Vagina (tissue), 2 donors: ENCODE results near the gene PRR5L.

ENCODE experiments used
- CTCF ChIP-seq, 3 experiments: fragments of 450-650 bp in 2 of 3; fragments of 200-600 bp in 1 of 3; sonication (generic) in 1 of 3; IDR thresholded peaks; one replicate each; pipeline ENCODE4 v1.5.1; 2017 to 2019; ENCODE audit warnings: antibody characterized with exemption in 3 of 3, mild to moderate bottlenecking in 2 of 3, moderate library complexity in 2 of 3
- POLR2AphosphoS5 ChIP-seq, 2 donors: sonication (generic); formaldehyde crosslinking; IDR thresholded peaks; one replicate each; pipeline ENCODE4 v1.9.0; 2017; ENCODE audit warnings: antibody characterized with exemption in 2 of 2, mild to moderate bottlenecking in 2 of 2, low read depth in 1 of 2; ENCODE audit not compliant: insufficient read depth in 1 of 2

- TF ChIP-seq CTCF (IDR thresholded peaks at IDR 0.05) (no peak), POLR2AphosphoS5 (IDR thresholded peaks at IDR 0.05; ENCODE audit: insufficient read depth in 1 of 2, low read depth in 1 of 2) (no peak)
Observed at GRCh38 chr11:36281850-36282249, 14.2 kb upstream of the PRR5L start.
